ENCODE data around the gene GLTP.

DNA sequence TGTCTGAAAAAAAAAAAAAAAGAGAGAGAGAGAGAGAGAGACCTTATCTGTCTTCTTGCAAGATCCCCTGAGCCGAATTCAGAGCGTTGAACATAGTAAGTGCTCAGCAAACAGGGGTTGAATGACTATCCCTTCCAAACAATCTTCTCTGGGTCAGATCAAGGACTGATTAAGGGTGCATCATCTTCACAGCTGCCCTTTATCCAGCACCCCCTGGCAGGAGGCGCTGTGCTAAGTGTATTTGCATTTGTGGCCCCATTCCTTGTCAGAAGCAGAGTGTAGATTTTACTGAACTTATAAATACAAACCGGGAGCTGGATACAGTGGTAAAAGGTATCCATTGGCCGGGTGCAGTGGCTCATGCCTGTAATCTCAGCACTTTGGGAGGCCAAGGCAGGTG lies 38.3 kb downstream of the GLTP start:
- TF ChIP-seq TAF1 (IDR thresholded peaks at IDR 0.05; ENCODE audit: low read depth): no peak
- TF ChIP-seq TEAD4 (IDR thresholded peaks at IDR 0.05): no peak
- no peak for TF ChIP-seq NFIC (IDR thresholded peaks at IDR 0.05)
- no peak for TF ChIP-seq YY1 (IDR thresholded peaks at IDR 0.05; ENCODE audit: low read depth)
- TF ChIP-seq CEBPB (IDR thresholded peaks at IDR 0.05): no peak

All from Ishikawa (cell line).